PFSK-1 (cell line): ENCODE measurements around the gene SDF4.

Experiments used
- POLR2AphosphoS5 ChIP-seq: IDR thresholded peaks from 2 replicates; pipeline ENCODE4 v1.6.1; 2012; ENCODE audit warnings: low read depth, mild to moderate bottlenecking, control low read depth, low read length, moderate library complexity
- REST ChIP-seq, 2 experiments: IDR thresholded peaks; 2 replicates each; pipeline versions ENCODE4 v1.6.1 to v1.8.0; 2011 to 2012; ENCODE audit warnings: low read depth in 2 of 2, low read length in 2 of 2, control low read depth in 1 of 2, inconsistent platforms in 1 of 2, mild to moderate bottlenecking in 1 of 2, moderate library complexity in 1 of 2; ENCODE audit not compliant: insufficient read depth in 1 of 2
- SIN3A ChIP-seq: IDR thresholded peaks from 2 replicates; pipeline ENCODE4 v1.6.1; 2012; ENCODE audit warnings: mild to moderate bottlenecking, low read length, moderate library complexity, borderline replicate concordance; ENCODE audit not compliant: insufficient read depth
- TAF1 ChIP-seq: IDR thresholded peaks from 2 replicates; pipeline ENCODE4 v1.6.1; 2012; ENCODE audit warnings: low read length, control low read depth, borderline replicate concordance; ENCODE audit not compliant: insufficient read depth

GRCh38 chr1:1199961-1200875 lies 31.6 kb downstream of the SDF4 start:
- no peak for TF ChIP-seq POLR2AphosphoS5
- no peak for TF ChIP-seq TAF1
- no peak for TF ChIP-seq SIN3A
- TF ChIP-seq REST (IDR thresholded peaks at IDR 0.05; ENCODE audit: insufficient read depth in 1 of 2, low read depth in 2 of 2, low read length in 2 of 2), result no peak
